K562 (cell line): ENCODE measurements around the gene NLRP9. TPM values are rescaled to one million over a fixed set of nuclear protein-coding genes. Genes with fewer than 3 reads are reported as not detected.

Experiments
- CBX3 ChIP-seq, 2 experiments: IDR thresholded peaks; 1 replicate in 1 of 2; 2 replicates in 1 of 2; pipeline ENCODE4 v1.6.1; 2012; ENCODE audit warnings: inconsistent platforms in 2 of 2, low read length in 2 of 2, borderline replicate concordance in 1 of 2, control low read depth in 1 of 2
- CSDE1 ChIP-seq, 2 experiments: fragments of 450-650 bp; IDR thresholded peaks; 2 replicates each; pipeline ENCODE4 v1.6.1; 2016; ENCODE audit warnings: mild to moderate bottlenecking in 1 of 2
- ETS1 ChIP-seq: conservative IDR thresholded peaks from 2 replicates; pipeline ENCODE4 v1.6.1; 2011; ENCODE audit warnings: low read depth, mild to moderate bottlenecking, low read length; ENCODE audit not compliant: control insufficient read depth
- EWSR1 ChIP-seq: fragments of 450-650 bp; IDR thresholded peaks from 2 replicates; pipeline ENCODE4 v1.6.1; 2018; ENCODE audit warnings: borderline replicate concordance, mild to moderate bottlenecking, low read depth, moderate library complexity; ENCODE audit not compliant: partially characterized antibody
- GABPB1 ChIP-seq: sonication (generic); formaldehyde crosslinking; IDR thresholded peaks from 2 replicates; pipeline ENCODE4 v1.8.0; 2022; ENCODE audit warnings: mild to moderate bottlenecking, missing genetic modification reagents
- IRF2 ChIP-seq: sonication (generic); formaldehyde crosslinking; IDR thresholded peaks from 2 replicates; pipeline ENCODE4 v1.8.1; 2022; ENCODE audit warnings: mild to moderate bottlenecking, missing genetic modification reagents
- JUND ChIP-seq, 2 experiments: IDR thresholded peaks; 2 replicates in 1 of 2; 3 replicates in 1 of 2; pipeline ENCODE4 v1.6.1; 2011; ENCODE audit warnings: borderline replicate concordance in 2 of 2, low read depth in 2 of 2, low read length in 2 of 2, improper control_type of control experiment in 1 of 2, missing biosample characterization in 1 of 2, missing genetic modification characterization in 1 of 2, missing genetic modification reagents in 1 of 2
- MED1 ChIP-seq: sonication (generic); formaldehyde crosslinking; IDR thresholded peaks from 2 replicates; pipeline ENCODE4 v1.8.1; 2023; ENCODE audit warnings: missing genetic modification reagents, borderline replicate concordance
- MEIS2 ChIP-seq: fragments of 450-650 bp; IDR thresholded peaks from 2 replicates; pipeline ENCODE4 v1.6.1; 2014; ENCODE audit warnings: mild to moderate bottlenecking; ENCODE audit not compliant: partially characterized antibody
- NONO ChIP-seq, 2 experiments: fragments of 200-400 bp in 1 of 2; fragments of 450-650 bp in 1 of 2; formaldehyde crosslinking in 1 of 2; IDR thresholded peaks; 2 replicates each; pipeline ENCODE4 v1.6.1; 2017; ENCODE audit warnings: low read depth in 2 of 2, mild to moderate bottlenecking in 2 of 2, moderate library complexity in 2 of 2, low read length in 1 of 2
- NR0B1 ChIP-seq: fragments of 450-650 bp; IDR thresholded peaks from one replicate; pipeline ENCODE4 v1.6.1; 2018; ENCODE audit warnings: mild to moderate bottlenecking, moderate library complexity; ENCODE audit not compliant: partially characterized antibody
- RBBP5 ChIP-seq: fragments of 200-600 bp; sonication (generic); IDR thresholded peaks from 2 replicates; pipeline ENCODE4 v1.6.1; 2012; ENCODE audit warnings: borderline replicate concordance, mild to moderate bottlenecking, low read length, control low read depth, inconsistent platforms; ENCODE audit not compliant: insufficient read depth, poor library complexity, severe bottlenecking
- RUNX1 ChIP-seq: sonication (generic); IDR thresholded peaks from 2 replicates; pipeline ENCODE4 v1.6.1; 2016; ENCODE audit warnings: antibody characterized with exemption, low read depth
- SMARCA5 ChIP-seq: fragments of 450-650 bp; IDR thresholded peaks from 2 replicates; pipeline ENCODE4 v1.6.1; 2016
- SMARCB1 ChIP-seq: IDR thresholded peaks from 2 replicates; pipeline ENCODE4 v1.6.1; 2011; ENCODE audit warnings: improper control_type of control experiment, low read depth; ENCODE audit not compliant: insufficient read length
- SNAPC5 ChIP-seq: fragments of 250-450 bp; sonication (Bioruptor Pico); IDR thresholded peaks from 2 replicates; pipeline ENCODE4 v1.8.0; 2021; ENCODE audit warnings: moderate library complexity, mild to moderate bottlenecking, inconsistent platforms
- SOX6 ChIP-seq: fragments of 450-650 bp; IDR thresholded peaks from 2 replicates; pipeline ENCODE4 v1.6.1; 2014; ENCODE audit warnings: mild to moderate bottlenecking
- U2AF2 ChIP-seq: fragments of 200-400 bp; formaldehyde crosslinking; optimal IDR thresholded peaks from 2 replicates; pipeline ENCODE3; 2017; ENCODE audit warnings: low read depth, mild to moderate bottlenecking, low read length
- YBX1 ChIP-seq: fragments of 450-650 bp; IDR thresholded peaks from 2 replicates; pipeline ENCODE4 v1.7.1; 2016; ENCODE audit warnings: mild to moderate bottlenecking
- ZNF140 ChIP-seq: fragments of 250-450 bp; sonication (Bioruptor Pico); IDR thresholded peaks from 2 replicates; pipeline ENCODE4 v1.8.0; 2021; ENCODE audit warnings: moderate library complexity, mild to moderate bottlenecking, inconsistent platforms
- ZNF311 ChIP-seq: fragments of 250-450 bp; sonication (Bioruptor Pico); IDR thresholded peaks from 2 replicates; pipeline ENCODE4 v1.4.0; 2020; ENCODE audit warnings: mild to moderate bottlenecking, moderate library complexity
- ZNF347 ChIP-seq: fragments of 450-650 bp; formaldehyde crosslinking; IDR thresholded peaks from 2 replicates; pipeline ENCODE4 v1.4.0; 2020; ENCODE audit warnings: low read depth, mild to moderate bottlenecking, moderate library complexity
- polyA plus RNA-seq, 8 experiments: library from polyadenylated mRNA; depleted of rRNA in 4 of 8; stranded (reverse) in 5 of 8; unstranded in 3 of 8; fragments of >200 nt; fragmentation: Nextera tagmentation in 2 of 8; fragmentation: Illumina TruSeq in 1 of 8; extraction: Ambion mirVana in 2 of 8; extraction: Trizol in 1 of 8; gene quantifications; 2 replicates each; pipeline versions ENCODE4 v1.2.1 to v1.2.3, GENCODE V29; 2011 to 2014; ENCODE audit warnings: inconsistent platforms in 1 of 8, missing spikeins in 1 of 8
- total RNA-seq, 7 experiments: library from RNA; depleted of rRNA in 6 of 7; stranded (reverse); fragments of >200 nt in 6 of 7; fragmentation: Illumina TruSeq in 2 of 7; extraction: Trizol in 2 of 7; gene quantifications; 2 replicates each; pipeline versions ENCODE4 v1.2.1 to v1.2.3, GENCODE V29; 2011 to 2021; ENCODE audit warnings: low replicate concordance in 1 of 7
- TF ChIP-seq, protein P1 (sequence below): fragments of 450-650 bp; IDR thresholded peaks from 2 replicates; pipeline ENCODE4 v1.7.0; 2016; ENCODE audit warnings: borderline replicate concordance

NLRP9 gene
- total and polyA plus RNA-seq, 9 of the 15 experiments (the other 6 are each of a cell fraction or from before 2014, with no cell fraction given): not detected

GRCh38 chr19:55674841-55675660 is 63.2 kb downstream of the NLRP9 start, which contains the start of gene EPN1 (continued):
- TF ChIP-seq U2AF2: no peak
- no peak for TF ChIP-seq EWSR1
- TF ChIP-seq SOX6: no peak
- no peak for TF ChIP-seq IRF2
- peak; percentile 79 for TF ChIP-seq ETS1
- TF ChIP-seq NONO (IDR thresholded peaks at IDR 0.05; ENCODE audit: low read depth in 2 of 2, low read length in 1 of 2): peak in 1 of 2 experiments; percentile 92; a peak in 2 of 4 replicates
- peak; percentile 37; the same call in 1 of the 2 replicates for TF ChIP-seq JUND (IDR thresholded peaks at IDR 0.05; ENCODE audit: borderline replicate concordance, low read depth, low read length)
- TF ChIP-seq JUND (tag; IDR thresholded peaks at IDR 0.05; ENCODE audit: borderline replicate concordance, low read depth, low read length): no peak; the same call in 2 of the 3 replicates
- TF ChIP-seq MED1 (CRISPR knock-in tag): 0 out of 2 replicates have a peak, but pooled peaks have one; percentile 51
- TF ChIP-seq NR0B1: no peak
- peak; percentile 91 for TF ChIP-seq RBBP5
- TF ChIP-seq SMARCA5: no peak
- TF ChIP-seq CBX3 (IDR thresholded peaks at IDR 0.05; ENCODE audit: borderline replicate concordance in 1 of 2, low read length in 2 of 2): no peak
- TF ChIP-seq GABPB1: peak; percentile 98
- TF ChIP-seq, protein P1, sequence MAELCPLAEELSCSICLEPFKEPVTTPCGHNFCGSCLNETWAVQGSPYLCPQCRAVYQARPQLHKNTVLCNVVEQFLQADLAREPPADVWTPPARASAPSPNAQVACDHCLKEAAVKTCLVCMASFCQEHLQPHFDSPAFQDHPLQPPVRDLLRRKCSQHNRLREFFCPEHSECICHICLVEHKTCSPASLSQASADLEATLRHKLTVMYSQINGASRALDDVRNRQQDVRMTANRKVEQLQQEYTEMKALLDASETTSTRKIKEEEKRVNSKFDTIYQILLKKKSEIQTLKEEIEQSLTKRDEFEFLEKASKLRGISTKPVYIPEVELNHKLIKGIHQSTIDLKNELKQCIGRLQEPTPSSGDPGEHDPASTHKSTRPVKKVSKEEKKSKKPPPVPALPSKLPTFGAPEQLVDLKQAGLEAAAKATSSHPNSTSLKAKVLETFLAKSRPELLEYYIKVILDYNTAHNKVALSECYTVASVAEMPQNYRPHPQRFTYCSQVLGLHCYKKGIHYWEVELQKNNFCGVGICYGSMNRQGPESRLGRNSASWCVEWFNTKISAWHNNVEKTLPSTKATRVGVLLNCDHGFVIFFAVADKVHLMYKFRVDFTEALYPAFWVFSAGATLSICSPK: no peak
- TF ChIP-seq RUNX1: peak; percentile 32; the same call in 1 of the 2 replicates
- no peak for TF ChIP-seq MEIS2
- TF ChIP-seq CSDE1 (IDR thresholded peaks at IDR 0.05): no peak; a peak in 1 of 4 replicates
- no peak for TF ChIP-seq SNAPC5 (CRISPR knock-in tag)
- no peak for TF ChIP-seq ZNF311 (CRISPR knock-in tag)
- TF ChIP-seq SMARCB1: no peak
- no peak for TF ChIP-seq YBX1
- TF ChIP-seq ZNF140: no peak
- no peak for TF ChIP-seq ZNF347 (CRISPR knock-in tag)
